Mucosa of gallbladder (tissue), 1 donor: ENCODE measurements around the gene NT5C. TPM values are rescaled to one million over a fixed set of nuclear protein-coding genes. Genes with fewer than 3 reads are reported as not detected.
"Not testable (repeated sequence)": the region's sequence is repeated elsewhere in the genome, so short reads cannot be mapped to it uniquely, and the experiment has no call there.

Experiments
- DNase-seq: peaks from one replicate; pipeline ENCODE4 v3.0.0-alpha.2; 2020; ENCODE audit warnings: low spot score
- total RNA-seq: library from RNA; stranded (reverse); gene quantifications from one replicate; pipeline ENCODE4 v1.2.1, GENCODE V29; 2021
- donor health status: DM: no; HTN: no; CAD: no.

Gene NT5C
- total RNA-seq, 1 donor from 2014 or later = 50.0 TPM

- no peak for DNase-seq
Observed at GRCh38 chr17:75144816-75145512, 13.4 kb upstream of the NT5C start.

DNA sequence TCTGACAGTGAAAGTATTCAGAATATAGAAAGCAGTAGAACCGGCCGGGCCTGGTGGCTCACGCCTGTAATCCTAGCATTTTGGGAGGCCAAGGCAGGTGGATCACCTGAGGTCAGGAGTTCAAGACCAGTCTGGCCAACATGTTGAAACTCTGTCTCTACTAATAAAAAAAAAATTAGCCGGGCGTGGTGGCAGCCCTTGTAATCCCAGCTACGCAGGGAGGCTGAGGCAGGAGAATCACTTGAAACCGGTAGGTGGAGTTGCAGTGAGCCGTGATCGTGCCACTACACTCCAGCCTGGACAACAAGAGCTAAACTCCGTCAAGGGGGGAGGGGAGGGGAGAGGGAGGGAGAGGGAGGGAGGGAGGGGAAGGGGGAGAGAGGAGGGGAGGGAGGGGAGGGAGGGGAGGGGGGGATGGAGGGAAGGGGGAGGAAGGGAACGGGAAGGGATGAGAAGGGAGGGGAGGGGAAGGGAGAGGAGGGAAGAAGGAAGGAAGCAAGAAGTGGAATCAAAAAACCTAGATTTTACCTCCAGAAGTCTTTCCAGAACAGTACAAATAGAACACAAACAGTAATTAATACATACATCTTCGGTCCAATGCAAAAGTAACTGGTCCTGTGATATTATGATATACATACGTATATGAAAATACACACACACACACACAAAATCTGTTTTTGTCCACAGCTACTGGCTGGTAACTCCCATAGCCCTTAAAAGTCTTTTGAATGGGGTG is 10.9 kb upstream of the NT5C start:
- DNase-seq = no peak

- no peak for DNase-seq
Observed at GRCh38 chr17:75138519-75138918, 7.0 kb upstream of the NT5C start.

- DNase-seq = not testable (repeated sequence)
Observed at GRCh38 chr17:75137762-75138161, 6.2 kb upstream of the NT5C start.

GRCh38 chr17:75135946-75136345 is 4.4 kb upstream of the NT5C start:
- DNase-seq = no peak

DNA sequence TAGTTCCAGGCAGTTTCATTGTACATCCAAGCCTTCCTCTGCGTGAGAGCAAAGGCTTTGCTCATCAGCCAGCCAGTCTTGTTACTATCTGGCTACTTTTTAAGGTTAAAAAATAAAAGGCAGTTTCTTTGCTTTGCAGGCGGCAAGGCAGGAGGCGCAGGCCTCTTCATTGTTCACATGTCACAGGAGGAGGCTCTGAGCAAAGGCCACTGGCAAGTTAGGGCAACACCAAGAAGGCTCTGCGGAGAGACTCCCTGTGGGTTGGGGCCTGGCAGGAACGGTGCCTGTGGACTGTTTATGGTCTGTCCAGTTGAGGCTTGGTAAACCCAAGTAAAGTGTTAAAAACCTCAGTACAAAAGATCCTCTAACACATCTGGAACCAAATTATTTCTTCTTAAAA is 3.9 kb upstream of the NT5C start:
- no peak for DNase-seq

- not testable (repeated sequence) for DNase-seq
Observed at GRCh38 chr17:75133607-75134347, 2.2 kb upstream of the NT5C start.

GRCh38 chr17:75133001-75133400 is 1.5 kb upstream of the NT5C start:
- DNase-seq = no peak

- not testable (repeated sequence) for DNase-seq
Observed at GRCh38 chr17:75132018-75133000, 767 bp upstream of the NT5C start.

GRCh38 chr17:75130632-75131277 is 787 bp downstream of the NT5C start:
- no peak for DNase-seq

- no peak for DNase-seq
Observed at GRCh38 chr17:75130059-75130631, 1.4 kb downstream of the NT5C start.

- no peak for DNase-seq
Observed at GRCh38 chr17:75129576-75129975, 2.0 kb downstream of the NT5C start.

DNA sequence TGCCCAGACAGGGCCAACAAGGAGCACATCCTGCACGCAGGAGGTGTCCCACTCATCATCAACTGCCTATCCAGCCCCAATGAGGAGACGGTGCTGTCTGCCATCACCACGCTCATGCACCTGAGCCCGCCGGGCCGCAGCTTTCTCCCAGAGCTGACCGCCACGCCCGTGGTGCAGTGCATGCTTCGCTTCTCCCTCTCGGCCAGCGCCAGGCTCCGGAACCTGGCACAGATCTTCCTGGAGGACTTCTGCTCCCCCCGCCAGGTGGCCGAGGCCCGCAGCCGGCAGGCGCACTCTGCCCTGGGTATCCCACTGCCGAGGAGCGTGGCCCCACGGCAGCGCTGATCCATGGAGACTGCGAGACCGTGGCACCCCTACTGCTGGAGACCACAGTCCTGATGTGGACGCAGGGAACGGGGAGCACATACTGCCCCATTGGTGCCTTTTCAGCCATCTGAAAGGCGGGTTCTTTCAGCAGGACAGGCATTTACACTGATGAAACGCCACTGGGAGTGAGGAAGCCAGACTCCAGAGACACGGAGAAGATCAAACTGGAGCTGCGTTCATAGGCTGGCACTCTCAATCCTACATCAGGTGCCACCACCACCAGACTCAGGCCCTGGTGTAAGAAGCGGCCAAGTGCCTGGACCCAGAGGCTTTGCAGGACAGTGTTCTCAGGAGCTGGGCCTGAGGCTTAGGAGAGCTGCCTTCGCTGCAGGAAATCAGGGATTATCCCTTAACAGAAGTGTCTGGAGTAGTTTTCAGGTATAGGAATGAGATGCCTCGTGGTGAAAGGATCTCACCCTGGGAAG is 2.6 kb downstream of the NT5C start:
- DNase-seq = no peak

DNA sequence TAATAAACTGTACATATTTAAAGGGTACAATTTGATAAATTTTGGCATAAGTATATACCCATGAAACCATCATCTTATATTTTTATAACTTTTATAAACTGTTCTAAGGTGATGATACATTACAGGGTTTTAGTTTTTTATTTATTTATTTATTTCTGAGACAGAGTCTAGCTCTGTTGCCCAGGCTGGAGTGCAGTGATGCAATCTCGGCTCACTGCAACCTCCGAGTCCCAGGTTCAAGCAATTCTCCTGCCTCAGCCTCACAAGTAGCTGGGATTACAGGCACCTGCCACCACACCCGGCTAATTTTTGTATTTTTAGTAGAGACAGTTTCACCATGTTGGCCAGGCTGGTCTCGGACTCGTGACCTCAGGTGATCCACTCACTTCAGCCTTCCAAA is 3.6 kb downstream of the NT5C start:
- not testable (repeated sequence) for DNase-seq

- no peak for DNase-seq
Observed at GRCh38 chr17:75126954-75127353, 4.6 kb downstream of the NT5C start.

DNA sequence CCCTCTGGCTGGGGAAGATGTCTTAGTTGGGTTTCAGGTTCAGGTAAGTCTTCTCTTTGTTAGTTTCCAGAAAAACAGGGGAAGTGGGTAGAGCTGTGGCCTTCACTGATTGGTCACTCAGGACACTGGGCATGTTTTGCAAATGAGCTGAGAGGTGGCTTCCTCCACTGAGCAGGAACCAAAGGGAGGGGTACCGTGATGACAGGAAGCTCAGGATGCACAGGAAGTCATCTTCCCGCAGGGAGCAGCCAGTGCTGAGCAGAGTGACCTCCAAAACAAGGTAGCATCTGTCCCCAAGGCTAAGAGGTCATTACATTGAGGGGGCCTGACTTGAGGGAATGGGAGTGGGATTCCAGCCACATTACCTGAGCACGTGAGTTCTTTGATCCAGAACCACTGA is 5.6 kb downstream of the NT5C start:
- no peak for DNase-seq

DNA sequence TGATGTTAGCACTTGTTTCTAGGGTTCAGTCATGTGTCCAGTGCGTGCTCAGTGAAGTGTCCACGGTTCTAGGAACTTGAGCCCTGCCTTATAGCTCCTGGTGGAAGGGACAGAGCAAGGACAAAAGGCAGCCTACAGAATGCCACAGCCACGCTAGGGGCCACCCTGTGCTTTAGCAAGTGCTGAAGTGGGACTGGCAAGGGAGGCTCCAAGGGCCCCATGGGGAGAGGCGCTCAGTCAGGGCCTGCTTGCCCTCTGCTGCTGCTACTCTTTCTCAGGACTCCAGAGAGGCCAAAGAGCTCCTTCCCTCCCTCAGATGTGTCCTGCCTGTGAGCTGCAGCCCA is 6.8 kb downstream of the NT5C start:
- no peak for DNase-seq

DNA sequence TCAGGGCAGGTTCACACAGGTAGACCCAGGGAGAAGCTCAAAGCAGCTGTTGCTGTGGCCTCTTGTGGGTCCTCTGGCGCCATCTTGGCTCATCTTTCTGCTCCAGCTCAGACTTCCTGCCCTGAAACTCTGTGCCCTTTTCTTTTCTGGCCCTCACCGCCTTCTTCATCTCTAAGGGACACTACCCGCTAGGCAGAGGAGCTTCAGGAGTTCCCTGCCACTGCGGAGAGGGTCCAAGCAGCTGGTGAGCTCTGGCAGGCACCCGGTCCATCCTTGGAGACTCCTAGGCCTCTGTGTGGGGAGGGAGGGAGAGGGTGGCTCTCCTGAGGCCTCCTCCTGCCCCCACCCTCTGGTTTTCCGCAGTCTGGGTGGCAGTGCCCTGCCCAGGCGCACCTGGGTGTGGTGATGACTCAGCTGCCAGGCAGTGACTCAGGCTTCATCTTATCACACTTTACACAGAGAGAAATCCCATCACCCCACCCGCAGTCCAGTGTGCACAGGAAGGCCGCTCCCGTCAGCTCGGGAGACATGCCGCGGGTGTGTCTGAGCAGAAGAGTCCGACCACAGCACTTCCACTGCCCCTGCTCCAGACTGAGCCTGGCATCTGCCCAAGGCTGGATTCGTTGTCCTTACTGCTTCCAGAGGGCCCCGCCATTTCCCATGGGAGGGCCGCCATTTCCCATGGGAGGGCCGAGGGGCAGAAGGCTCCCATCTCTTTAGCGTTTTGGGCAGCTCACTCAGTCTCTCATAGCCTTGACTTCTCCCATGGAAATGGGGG is 7.3 kb downstream of the NT5C start:
- peak; percentile 93 for DNase-seq

- no peak for DNase-seq
Observed at GRCh38 chr17:75118307-75118706, 13.2 kb downstream of the NT5C start.
